ENCODE measurements around the gene TPSD1.

Gene TPSD1

DNA sequence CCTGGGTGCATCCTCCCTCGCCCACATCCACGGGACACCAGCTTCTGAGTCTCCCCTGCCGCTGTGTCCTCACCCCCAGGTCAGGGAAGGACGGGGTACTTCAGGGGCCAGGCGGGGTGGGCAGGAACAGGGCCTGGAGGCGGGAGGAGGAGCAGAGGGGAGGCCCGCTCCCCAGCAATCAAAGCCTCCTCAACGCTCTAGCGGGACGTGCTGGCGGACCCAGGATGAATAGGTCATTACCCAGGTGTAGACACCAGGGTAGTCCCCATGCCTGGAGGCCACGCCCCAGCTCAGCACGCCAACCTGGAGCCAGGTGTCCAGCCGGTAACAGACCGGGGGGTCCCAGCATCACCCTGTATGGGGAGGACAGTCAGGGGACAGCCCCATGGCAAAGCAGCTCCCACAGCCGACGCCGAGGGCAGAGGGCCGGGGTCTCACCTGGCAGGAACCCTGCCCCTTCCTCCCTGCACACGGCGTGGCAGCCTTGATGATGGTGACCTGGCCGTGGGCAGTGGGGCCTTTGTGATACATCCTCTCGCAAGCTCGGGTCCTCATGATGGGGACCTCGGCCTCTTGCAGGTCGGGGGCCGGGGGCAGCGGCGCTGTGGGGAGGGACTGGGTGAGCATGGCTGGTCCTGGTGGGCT is 24.2 kb downstream of the TPSD1 start:
- no peak overlapping the region for H3K4me3 ChIP-seq (ENCODE audit: low read depth, low read length)
- no peak for DNase-seq (ENCODE audit: low read depth, low spot score)
- in situ Hi-C loops (cut with HindIII; ENCODE audit: low sequenced_read_pairs): no loop called here
- TF ChIP-seq, protein P1, sequence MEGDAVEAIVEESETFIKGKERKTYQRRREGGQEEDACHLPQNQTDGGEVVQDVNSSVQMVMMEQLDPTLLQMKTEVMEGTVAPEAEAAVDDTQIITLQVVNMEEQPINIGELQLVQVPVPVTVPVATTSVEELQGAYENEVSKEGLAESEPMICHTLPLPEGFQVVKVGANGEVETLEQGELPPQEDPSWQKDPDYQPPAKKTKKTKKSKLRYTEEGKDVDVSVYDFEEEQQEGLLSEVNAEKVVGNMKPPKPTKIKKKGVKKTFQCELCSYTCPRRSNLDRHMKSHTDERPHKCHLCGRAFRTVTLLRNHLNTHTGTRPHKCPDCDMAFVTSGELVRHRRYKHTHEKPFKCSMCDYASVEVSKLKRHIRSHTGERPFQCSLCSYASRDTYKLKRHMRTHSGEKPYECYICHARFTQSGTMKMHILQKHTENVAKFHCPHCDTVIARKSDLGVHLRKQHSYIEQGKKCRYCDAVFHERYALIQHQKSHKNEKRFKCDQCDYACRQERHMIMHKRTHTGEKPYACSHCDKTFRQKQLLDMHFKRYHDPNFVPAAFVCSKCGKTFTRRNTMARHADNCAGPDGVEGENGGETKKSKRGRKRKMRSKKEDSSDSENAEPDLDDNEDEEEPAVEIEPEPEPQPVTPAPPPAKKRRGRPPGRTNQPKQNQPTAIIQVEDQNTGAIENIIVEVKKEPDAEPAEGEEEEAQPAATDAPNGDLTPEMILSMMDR (IDR thresholded peaks at IDR 0.05; ENCODE audit: low read depth, low read length): no peak

DNA sequence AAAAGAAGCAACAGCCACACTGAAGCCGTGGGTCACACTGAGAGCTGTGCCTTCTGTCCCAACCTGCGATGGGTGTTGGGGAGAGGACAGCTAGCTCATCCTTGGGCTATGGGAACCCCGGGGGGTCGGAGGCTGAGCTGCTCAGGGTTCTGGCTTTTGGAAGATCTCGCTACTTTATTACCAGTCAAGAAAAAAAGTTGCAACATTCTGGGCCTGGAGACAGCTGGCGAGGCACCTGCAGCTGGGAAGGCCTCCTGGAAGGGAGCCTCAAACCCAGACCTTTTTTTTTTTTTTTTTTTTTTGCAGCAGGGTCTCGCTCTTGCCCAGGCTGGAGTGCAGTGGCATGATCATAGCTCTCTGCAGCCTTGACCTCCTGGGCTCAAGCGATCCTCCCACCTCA is 24.9 kb downstream of the TPSD1 start:
- no peak overlapping the region for H3K4me3 ChIP-seq (ENCODE audit: low read depth, low read length)
- TF ChIP-seq, protein P1 (IDR thresholded peaks at IDR 0.05; ENCODE audit: low read depth, low read length): no peak
- in situ Hi-C loops (cut with HindIII; ENCODE audit: low sequenced_read_pairs): no loop called here
- no peak for DNase-seq (ENCODE audit: low read depth, low spot score)

DNA sequence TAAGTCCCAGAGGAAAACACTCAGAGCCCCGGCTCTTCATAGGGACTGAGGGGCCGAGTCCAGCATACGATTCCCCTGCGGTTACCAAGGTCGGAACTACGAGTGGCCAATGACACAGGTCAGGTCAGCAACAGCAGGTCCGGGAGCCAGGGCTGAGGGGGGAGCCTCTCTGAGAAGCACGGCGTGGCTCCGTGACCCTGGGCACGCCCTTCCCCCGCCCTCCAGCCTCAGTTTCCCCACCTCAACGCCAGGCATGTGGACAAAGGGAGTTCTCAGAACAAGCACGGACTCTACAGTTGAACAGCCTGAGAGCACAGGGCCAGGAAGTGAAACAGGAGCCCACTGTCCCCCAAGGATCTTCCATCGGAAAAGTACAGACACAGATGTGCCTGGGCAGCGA is 25.6 kb downstream of the TPSD1 start:
- TF ChIP-seq, protein P1 (IDR thresholded peaks at IDR 0.05; ENCODE audit: low read depth, low read length): no peak
- DNase-seq (ENCODE audit: low read depth, low spot score): no peak
- in situ Hi-C loops (cut with HindIII; ENCODE audit: low sequenced_read_pairs): no loop called here
- H3K4me3 ChIP-seq (ENCODE audit: low read depth, low read length): no peak overlapping the region

DNA sequence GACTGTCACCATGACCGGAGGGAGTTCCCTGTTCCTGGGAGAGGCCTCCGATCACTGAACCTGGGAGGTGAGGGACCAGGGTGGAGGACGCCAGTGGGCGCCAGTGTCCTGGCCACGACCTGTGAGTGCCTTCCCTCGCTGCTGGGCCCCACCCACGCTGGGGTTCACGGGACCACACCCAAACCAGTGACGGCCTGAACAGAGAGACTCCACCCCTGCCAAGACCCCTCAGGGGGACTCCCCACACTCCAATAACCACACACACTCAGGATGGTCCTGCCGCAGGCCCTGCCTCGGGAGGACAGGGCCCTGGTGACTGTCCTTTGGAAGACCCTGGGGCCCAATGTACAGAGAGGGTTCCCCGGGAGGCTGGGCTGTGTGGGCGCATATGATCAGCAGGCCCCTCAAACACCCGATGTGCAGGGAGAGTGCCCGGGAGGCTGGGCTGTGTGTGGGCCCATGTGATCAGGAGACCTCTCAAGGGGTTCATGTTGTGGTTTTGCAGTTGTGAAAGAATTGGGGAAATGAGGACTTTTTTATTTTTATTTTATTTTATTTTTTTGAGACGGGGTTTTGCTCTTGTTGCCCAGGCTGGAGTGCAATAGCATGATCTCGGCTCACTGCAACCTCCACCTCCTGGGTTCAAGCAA is 26.6 kb downstream of the TPSD1 start:
- no peak for DNase-seq (ENCODE audit: low read depth, low spot score)
- in situ Hi-C loops (cut with HindIII; ENCODE audit: low sequenced_read_pairs): no loop called here
- no peak overlapping the region for H3K4me3 ChIP-seq (ENCODE audit: low read depth, low read length)
- TF ChIP-seq, protein P1 (IDR thresholded peaks at IDR 0.05; ENCODE audit: low read depth, low read length): no peak

DNA sequence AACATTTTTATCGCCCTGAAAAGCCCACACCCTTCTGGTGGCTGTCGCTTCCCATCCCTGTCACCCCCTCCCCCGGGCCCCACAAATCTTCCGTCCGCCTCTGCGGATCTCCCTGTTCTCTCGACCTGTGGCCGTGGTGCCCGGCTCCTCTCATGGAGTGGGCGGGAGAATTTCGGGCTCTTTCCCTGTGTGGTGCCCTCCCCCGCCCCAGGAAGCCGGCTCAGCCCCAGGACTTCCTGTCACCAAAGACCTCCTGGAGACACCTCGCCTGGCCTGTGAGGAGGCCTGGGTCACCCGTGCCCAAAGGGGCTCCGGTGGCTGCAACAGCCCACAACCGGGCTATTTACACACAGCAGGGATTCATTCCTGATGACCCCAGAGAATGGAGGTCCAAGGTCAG is 27.4 kb downstream of the TPSD1 start:
- TF ChIP-seq, protein P1 (IDR thresholded peaks at IDR 0.05; ENCODE audit: low read depth, low read length): no peak
- no peak for DNase-seq (ENCODE audit: low read depth, low spot score)
- in situ Hi-C loops (cut with HindIII; ENCODE audit: low sequenced_read_pairs): no loop called here
- H3K4me3 ChIP-seq (ENCODE audit: low read depth, low read length): no peak overlapping the region

DNA sequence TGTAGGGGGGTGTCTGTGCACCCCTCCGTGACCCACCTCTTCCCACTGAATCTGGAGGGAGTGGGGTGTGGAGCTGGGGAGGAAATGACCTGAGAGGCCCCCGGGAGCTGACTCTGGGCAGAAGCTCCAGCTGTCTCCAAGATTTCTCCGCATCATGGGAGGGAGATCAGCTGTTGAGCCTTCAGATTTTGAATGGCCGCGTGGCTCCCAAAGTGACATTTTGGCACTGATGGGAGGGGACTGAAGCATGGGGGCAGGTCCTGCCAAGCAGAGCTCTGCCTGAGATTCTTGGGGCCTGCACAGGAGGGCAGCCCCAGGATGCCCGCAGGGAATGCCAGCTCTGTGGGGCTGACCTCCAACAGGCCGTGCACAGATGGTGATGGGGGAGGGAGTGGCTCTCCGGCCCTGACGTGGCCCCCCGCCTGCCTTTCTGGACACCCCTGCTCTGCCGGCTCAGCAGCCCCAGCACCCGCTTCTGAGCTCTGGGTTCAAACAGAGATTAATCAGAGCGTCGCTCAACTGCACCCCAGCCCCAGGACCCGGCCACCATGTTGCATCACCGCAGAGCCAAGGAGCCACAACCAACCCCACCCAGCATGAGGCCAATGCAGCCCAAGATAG is 28.2 kb downstream of the TPSD1 start:
- in situ Hi-C loops (cut with HindIII; ENCODE audit: low sequenced_read_pairs): no loop called here
- TF ChIP-seq, protein P1 (IDR thresholded peaks at IDR 0.05; ENCODE audit: low read depth, low read length): no peak
- no peak overlapping the region for H3K4me3 ChIP-seq (ENCODE audit: low read depth, low read length)
- no peak for DNase-seq (ENCODE audit: low read depth, low spot score)
